HG03521 (cell line): ENCODE measurements around the gene SCAP.

Experiments
- ATAC-seq: cut with Tn5 transposase; IDR thresholded peaks from one replicate; pipeline ENCODE4 v1.9.1; 2021; ENCODE audit warnings: mild to moderate bottlenecking, moderate library complexity; ENCODE audit not compliant: unreplicated experiment

SCAP gene

GRCh38 chr3:47432673-47433072, 43.1 kb downstream of the SCAP start:
- no peak for ATAC-seq

- ATAC-seq = no peak
Observed at GRCh38 chr3:47431225-47431624, 44.5 kb downstream of the SCAP start.

- ATAC-seq = no peak
Observed at GRCh38 chr3:47430606-47431005, 45.1 kb downstream of the SCAP start.

GRCh38 chr3:47429476-47430270, 46.1 kb downstream of the SCAP start:
- no peak for ATAC-seq

GRCh38 chr3:47428662-47429061, 47.1 kb downstream of the SCAP start:
- no peak for ATAC-seq

GRCh38 chr3:47427866-47428265, 47.9 kb downstream of the SCAP start:
- no peak for ATAC-seq

GRCh38 chr3:47425959-47426358, 49.8 kb downstream of the SCAP start:
- ATAC-seq = no peak

GRCh38 chr3:47425383-47425778, 50.4 kb downstream of the SCAP start:
- ATAC-seq = no peak

GRCh38 chr3:47424434-47425382, 51.0 kb downstream of the SCAP start:
- ATAC-seq = no peak

- no peak for ATAC-seq
Observed at GRCh38 chr3:47423548-47424145, 52.1 kb downstream of the SCAP start.

GRCh38 chr3:47422743-47423142, 53.0 kb downstream of the SCAP start:
- no peak for ATAC-seq

GRCh38 chr3:47421741-47422649, 53.7 kb downstream of the SCAP start:
- no peak for ATAC-seq

GRCh38 chr3:47420511-47421484, 54.9 kb downstream of the SCAP start:
- peak; percentile 74 for ATAC-seq

GRCh38 chr3:47420044-47420430, 55.7 kb downstream of the SCAP start:
- no peak for ATAC-seq

- no peak for ATAC-seq
Observed at GRCh38 chr3:47419083-47420043, 56.4 kb downstream of the SCAP start.

- no peak for ATAC-seq
Observed at GRCh38 chr3:47418167-47419082, 57.3 kb downstream of the SCAP start.

GRCh38 chr3:47416041-47416440, 59.7 kb downstream of the SCAP start:
- no peak for ATAC-seq
